HPDE6-E6E7 (cell line): ENCODE results near the gene TNK2.
"Not testable (repeated sequence)": the region's sequence is repeated elsewhere in the genome, so short reads cannot be mapped to it uniquely, and the experiment has no call there.

ENCODE experiments used
- DNase-seq: peaks from one replicate; pipeline ENCODE4 v3.0.0; 2011; ENCODE audit warnings: missing footprints; ENCODE audit errors: extremely low spot score

The TNK2 gene

DNA sequence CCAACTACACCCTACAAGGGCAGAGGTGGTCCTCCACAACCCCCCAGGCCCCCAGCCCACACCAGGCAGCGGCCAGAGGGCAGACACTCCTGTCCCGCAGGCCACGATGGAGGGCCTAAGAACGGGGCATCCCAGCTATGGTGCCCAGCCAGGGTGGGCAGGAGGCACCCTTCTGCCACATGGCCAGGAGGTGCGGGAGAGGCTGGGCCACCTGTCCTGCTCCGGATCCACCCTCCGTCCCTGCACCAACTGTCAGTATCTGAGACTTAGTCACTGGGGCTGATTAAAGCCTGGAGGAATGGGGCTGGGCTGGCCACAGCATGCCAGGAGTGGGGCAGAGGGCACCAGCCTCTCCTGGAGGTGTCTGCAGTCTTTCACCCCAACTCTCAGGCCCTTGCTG lies 37.9 kb downstream of the TNK2 start:
- DNase-seq = peak; percentile 95

- DNase-seq = no peak
These were observed 38.8 kb downstream of the TNK2 start for GRCh38 chr3:195869413-195870001.

DNA sequence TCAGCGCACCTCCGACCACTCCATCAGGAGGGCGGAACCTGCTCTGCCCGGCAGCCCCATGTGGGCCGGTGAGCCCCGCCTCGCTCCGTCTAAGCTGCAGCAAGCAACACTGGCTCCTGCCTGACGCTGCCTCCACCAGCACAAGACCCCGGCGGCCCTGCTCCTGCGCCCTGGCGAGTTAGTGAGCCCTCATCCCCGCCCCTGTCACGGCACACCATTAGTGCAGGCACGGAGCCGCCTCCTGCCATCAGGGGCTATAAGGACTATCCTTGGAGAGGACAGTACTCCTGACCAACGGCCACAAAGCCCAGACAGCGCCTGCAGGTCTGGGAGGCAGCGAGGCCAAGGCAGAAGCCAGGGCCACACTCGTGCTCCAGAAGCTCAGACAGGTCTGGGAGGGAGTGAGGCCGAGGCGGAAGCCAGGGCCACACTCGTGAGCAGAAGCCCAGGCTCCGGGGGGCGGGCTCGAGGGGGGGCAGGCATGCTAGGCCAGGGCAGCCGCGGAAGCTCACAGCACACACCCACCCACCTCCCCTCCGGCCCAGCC lies 39.4 kb downstream of the TNK2 start:
- DNase-seq = no peak

- DNase-seq = no peak
These were observed 40.0 kb downstream of the TNK2 start for GRCh38 chr3:195868336-195868865.

DNA sequence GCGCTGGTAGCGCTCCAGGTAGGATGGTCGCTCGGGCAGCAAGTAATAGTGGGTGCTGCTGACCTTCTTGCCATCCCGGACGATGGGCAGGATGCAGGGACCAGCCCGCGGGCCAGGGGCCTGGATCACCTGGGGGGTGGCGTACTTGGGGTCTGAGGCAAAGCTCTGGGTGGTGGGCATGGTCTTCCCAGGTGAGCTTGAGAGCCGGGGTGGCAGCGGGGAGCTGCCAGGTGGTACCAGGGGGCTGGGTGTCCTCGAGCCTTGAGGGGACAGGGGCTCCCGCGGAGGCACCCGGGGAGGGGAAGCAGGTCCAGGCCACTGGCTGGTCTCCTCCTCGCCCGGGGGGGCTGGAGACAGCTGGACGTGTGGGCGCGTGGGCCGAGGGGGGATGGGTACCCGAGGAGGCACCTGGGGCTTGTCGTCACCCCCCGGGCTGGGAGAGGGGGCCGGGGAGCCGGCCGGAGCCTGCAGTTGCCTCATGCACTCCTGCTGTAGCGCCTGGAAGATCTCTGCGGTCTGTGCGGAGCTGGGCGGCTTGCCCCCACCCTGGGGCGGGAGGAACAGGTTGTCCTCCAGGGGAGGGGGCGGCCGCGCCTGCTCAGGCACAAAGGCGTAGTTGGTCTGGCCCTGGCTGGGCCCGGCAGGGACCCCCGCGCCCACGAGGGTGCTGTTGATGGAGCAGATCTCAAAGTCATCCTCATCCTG lies 40.6 kb downstream of the TNK2 start:
- no peak for DNase-seq

- no peak for DNase-seq
These were observed 41.5 kb downstream of the TNK2 start for GRCh38 chr3:195866686-195867511.

DNA sequence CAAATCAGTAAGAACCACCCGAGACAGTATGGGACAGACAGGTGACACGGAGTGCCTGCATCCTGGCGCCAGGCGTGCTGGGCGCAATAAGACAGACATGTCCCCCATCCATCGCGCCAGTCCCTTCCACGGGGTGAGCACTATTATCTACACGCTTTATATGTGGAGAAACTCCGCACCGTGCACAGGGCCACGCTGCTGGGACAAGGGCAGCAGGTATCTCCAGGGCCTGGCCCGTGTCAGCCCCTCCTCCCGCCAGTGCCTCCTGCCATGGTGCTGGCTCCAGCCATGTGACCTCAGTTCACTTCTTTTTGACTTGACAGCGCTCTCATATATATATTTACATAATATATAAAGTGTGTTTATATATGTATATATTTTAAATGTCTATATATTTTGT lies 42.6 kb downstream of the TNK2 start:
- DNase-seq = no peak

- peak; percentile 83 for DNase-seq
These were observed 45.0 kb downstream of the TNK2 start for GRCh38 chr3:195863121-195864061.

DNA sequence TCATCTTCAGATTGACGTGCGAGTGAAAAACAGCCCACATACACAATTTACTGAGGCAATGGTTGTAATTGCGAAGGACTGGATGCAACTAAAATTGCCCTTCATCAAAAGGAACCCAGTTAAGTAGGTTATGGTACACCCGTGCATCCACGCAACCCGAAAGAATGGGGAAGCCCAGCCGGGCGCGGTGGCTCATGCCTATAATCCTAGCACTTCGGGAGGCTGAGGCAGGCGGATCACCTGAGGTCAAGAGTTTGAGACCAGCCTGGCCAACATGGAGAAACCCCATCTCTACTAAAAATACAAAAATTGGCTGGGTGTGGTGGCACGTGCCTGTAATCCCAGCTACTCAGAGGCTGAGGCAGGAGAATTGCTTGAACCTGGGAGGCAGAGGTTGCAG lies 46.0 kb downstream of the TNK2 start:
- DNase-seq = not testable (repeated sequence)

DNA sequence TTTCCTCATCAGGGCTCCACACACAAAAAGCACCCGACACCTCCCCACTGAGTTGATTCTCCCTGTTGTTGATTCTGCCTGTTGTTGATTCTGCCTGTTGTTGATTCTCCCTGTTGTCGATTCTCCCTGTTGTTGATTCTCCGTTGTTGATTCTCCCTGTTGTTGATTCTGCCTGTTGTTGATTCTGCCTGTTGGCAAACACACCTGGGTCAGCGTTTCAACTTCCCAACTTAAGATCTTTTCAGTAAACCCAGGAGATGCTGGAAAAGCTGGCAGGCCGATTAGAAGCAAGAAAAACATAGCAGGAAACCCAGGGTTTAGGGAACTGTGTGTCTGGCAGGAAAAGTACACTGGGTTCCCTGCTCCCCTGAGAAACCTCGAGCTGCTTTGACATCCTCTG lies 47.9 kb downstream of the TNK2 start:
- no peak for DNase-seq

GRCh38 chr3:195859846-195860411 lies 48.4 kb downstream of the TNK2 start:
- DNase-seq = no peak

- peak; percentile 70 for DNase-seq
These were observed 49.1 kb downstream of the TNK2 start for GRCh38 chr3:195859061-195859845.

- DNase-seq = no peak
These were observed 51.8 kb downstream of the TNK2 start for GRCh38 chr3:195856410-195857084.

GRCh38 chr3:195855471-195856409 lies 52.6 kb downstream of the TNK2 start:
- no peak for DNase-seq

DNA sequence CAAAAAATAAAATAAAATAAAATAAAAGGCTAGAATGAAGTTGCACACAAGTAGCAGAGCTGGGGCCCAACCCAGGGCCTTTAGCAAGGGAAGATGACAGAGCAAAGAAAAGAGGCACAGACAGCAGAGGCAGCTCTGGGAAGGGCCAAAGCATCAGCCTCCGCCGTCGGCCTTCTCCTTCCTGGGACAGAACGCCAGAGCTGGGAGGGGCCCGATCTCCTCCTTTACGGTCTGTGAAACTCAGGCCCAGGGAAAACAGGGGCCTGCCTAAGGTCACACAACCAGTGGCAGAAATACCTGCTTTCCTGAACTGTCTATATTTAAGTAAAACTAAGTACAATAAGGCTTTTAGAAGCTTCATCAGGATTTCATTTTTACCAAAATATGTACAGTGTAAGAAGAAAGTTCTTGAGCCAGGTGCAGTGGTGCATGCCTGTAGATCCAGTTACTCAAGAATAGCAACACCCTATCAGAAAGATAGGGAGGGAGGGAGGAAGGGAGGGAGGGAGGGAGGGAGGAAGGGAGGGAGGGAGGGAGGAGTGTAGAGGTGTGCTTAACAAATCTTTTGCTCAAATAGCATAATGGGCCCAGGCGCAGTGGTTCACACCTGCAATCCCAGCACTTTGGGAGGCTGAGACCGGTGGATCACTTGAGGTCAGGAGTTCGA lies 53.6 kb downstream of the TNK2 start:
- no peak for DNase-seq

DNA sequence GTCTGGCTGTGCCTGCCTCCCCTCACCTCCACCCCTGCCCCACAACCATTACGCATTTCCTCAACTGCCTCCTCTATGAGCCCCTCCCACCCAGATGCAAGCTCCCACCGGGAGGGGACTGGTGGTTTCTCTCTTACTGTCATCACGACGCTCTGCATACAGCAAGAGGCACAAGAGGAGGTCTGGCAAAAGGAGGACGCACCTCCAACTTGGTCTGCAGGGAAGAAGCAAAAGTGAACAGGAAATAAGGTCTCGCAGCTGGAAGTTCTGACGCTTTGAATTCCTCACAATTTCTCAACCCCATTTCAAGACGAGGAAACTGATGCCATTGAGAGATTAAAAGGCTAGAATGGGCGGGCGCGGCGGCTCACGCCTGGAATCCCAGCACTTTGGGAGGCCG lies 54.4 kb downstream of the TNK2 start:
- DNase-seq = no peak

DNA sequence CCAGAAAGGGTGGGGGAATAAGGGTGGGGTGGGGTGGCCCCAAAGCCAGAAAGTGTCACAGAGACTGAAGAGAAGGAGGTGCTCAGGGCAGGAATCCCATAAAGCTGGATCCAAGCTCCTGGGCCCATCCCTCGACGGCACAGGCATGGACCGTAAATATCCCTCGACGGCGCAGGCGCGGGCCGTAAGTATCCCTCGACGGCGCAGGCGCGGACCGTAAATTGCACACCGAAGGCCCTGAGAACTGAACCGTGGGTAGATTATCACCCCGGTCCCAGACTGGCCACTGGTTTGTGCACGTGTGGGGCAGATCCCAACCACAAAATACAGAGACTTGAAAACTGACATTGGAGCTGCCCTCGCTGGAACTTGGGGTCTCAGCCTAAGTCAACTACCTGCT lies 55.3 kb downstream of the TNK2 start:
- no peak for DNase-seq
